ENCODE results near the gene TCP11X1.
"Not testable (repeated sequence)": the region's sequence is repeated elsewhere in the genome, so short reads cannot be mapped to it uniquely, and the experiment has no call there.

TCP11X1 gene

DNA sequence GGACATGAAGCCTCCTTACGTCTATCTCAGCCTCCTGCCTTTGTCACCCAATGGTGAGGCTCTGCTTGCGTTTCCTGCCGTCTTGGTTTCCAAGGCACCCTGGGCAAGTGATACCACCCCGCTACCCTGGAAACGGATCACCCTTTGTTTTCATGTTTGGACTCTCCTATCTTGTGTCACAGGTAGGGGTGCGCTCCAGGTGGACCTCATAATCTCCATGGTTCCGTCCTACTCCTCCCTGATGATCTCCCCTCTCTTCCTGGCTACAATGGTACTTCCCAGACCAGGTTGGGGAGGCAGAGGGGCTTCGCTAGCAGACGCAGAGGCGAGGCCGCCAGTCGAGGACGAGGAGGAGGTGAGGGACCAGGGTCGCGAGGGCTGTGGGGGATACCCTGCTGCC, at the start of gene TCP11X1:
Gene TCP11X1, plus strand, starts transcription at position 316 of the 400 bp plus-strand sequence.
- TF ChIP-seq GATA3, GATA2 (IDR thresholded peaks at IDR 0.05; ENCODE audit: low read depth, low read length): not testable (repeated sequence)

DNA sequence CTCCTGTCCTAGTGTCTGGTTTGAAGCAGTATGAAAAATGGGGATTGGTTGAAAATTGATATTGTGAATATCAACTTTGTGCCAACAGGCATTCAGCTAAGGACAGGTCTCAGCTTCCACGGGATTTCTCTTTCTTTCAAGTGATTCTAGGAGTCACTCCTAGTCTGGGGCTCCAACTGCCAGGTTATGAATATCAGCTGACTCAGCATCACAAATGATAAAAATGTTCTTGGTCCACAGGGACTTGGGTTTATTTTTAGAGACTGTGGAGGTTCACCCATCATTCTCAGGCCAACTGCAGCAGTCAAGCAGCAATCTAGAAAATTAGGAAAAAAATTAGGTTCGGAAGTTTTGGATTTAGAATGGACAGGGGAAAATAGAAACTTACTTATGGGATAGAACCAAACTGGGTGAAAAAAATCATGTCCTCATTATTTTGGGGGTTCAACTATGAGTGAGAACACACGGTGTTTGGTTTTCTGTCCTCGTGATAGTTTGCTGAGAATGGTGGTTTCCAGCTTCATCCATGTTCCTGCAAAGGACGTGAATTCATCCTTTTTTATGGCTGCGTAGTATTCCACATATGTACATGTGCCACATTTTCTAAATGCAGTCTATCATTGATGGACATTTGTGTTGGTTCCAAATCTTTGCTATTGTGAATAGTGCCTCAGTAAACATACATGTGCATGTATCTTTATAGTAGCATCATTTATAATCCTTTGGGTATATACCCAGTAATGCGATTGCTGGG, 29.0 kb upstream of the TCP11X1 start:
- TF ChIP-seq GATA2 (IDR thresholded peaks at IDR 0.05; ENCODE audit: low read depth, low read length) (no peak), GATA3 (IDR thresholded peaks at IDR 0.05; ENCODE audit: low read depth, low read length) (no peak)

DNA sequence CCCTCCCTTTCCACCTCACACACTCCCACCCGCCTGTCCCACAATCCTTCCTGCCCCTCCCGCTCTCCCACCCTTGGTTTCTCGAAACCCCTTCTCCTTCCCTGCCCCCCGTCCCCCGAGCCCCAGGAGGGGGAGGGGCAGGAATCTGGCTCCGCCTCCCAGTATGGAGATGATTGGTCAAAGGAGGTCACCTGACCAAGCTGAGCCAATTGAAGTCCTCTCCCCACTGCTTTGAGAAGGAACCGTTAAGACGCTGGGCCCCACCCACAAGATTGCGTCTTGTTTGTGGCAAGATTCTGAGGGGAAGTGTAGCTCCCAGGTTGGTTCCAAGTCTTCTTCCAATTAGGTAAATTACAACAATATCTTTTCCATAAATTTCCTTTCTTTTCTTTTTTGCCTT, 31.8 kb downstream of the TCP11X1 start, which contains the start of gene NXF2:
Gene NXF2, plus strand, starts transcription at position 275 of the 400 bp plus-strand sequence. CDS start 59,912 bp downstream, outside the sequence.
- TF ChIP-seq GATA3, GATA2 (IDR thresholded peaks at IDR 0.05; ENCODE audit: low read depth, low read length): not testable (repeated sequence)
